HepG2 (cell line): ENCODE data around the gene CEBPB. TPM values are rescaled to one million over a fixed set of nuclear protein-coding genes. Genes with fewer than 3 reads are reported as not detected.

Experiments used
- ARNTL ChIP-seq: sonication (generic); formaldehyde crosslinking; IDR thresholded peaks from 2 replicates; pipeline ENCODE4 v1.4.0; 2020; ENCODE audit warnings: mild to moderate bottlenecking, missing genetic modification reagents
- CHD2 ChIP-seq: IDR thresholded peaks from 2 replicates; pipeline ENCODE4 v1.6.1; 2011; ENCODE audit warnings: low read depth, low read length, improper control_type of control experiment
- POLR2A ChIP-seq, 2 experiments: IDR thresholded peaks; 2 replicates each; pipeline ENCODE4 v1.6.1; 2011; ENCODE audit warnings: low read depth in 2 of 2, low read length in 2 of 2, mild to moderate bottlenecking in 1 of 2, moderate library complexity in 1 of 2; ENCODE audit not compliant: insufficient read depth in 1 of 2
- RBM39 ChIP-seq: fragments of 200-400 bp; formaldehyde crosslinking; IDR thresholded peaks from one replicate; pipeline ENCODE4 v1.6.1; 2018; ENCODE audit warnings: antibody characterized with exemption, mild to moderate bottlenecking, low read depth, low read length; ENCODE audit not compliant: poor library complexity, severe bottlenecking
- TGIF2 ChIP-seq: IDR thresholded peaks from 2 replicates; pipeline ENCODE4 v1.6.1; 2016; ENCODE audit warnings: control low read depth, missing compliant biosample characterization
- ZNF724P ChIP-seq: sonication (generic); formaldehyde crosslinking; IDR thresholded peaks from 2 replicates; pipeline ENCODE4 v1.8.0; 2022; ENCODE audit warnings: missing genetic modification reagents, borderline replicate concordance
- ZNF878 ChIP-seq: sonication (generic); formaldehyde crosslinking; IDR thresholded peaks from 2 replicates; pipeline ENCODE4 v1.8.1; 2023; ENCODE audit warnings: mild to moderate bottlenecking, missing genetic modification reagents, moderate library complexity
- polyA plus RNA-seq, 8 experiments: library from polyadenylated mRNA; depleted of rRNA in 3 of 8; stranded (reverse) in 7 of 8; unstranded in 1 of 8; fragments of >200 nt; fragmentation: Illumina TruSeq in 4 of 8; extraction: Trizol in 4 of 8; gene quantifications; 2 replicates each; pipeline versions ENCODE4 v1.2.1 to v1.2.3, GENCODE V29; 2011 to 2016; ENCODE audit warnings: low read depth in 4 of 8, missing spikeins in 1 of 8, mixed read lengths in 1 of 8; ENCODE audit not compliant: insufficient read depth in 1 of 8
- total RNA-seq, 5 experiments: library from RNA; depleted of rRNA; stranded (reverse); fragments of >200 nt; fragmentation: Illumina TruSeq; extraction: Trizol; gene quantifications; 2 replicates each; pipeline ENCODE4 v1.2.3, GENCODE V29; 2016; ENCODE audit warnings: low read depth in 1 of 5
- TF ChIP-seq, protein P1 (sequence below): sonication (generic); formaldehyde crosslinking; IDR thresholded peaks from 2 replicates; pipeline ENCODE4 v1.8.0; 2022; ENCODE audit warnings: mild to moderate bottlenecking, missing genetic modification reagents, borderline replicate concordance
- TF ChIP-seq, protein P2 (sequence below): sonication (generic); formaldehyde crosslinking; IDR thresholded peaks from 2 replicates; pipeline ENCODE4 v1.4.0; 2020; ENCODE audit warnings: missing genetic modification reagents
- TF ChIP-seq, protein P3 (sequence below): sonication (generic); formaldehyde crosslinking; IDR thresholded peaks from 2 replicates; pipeline ENCODE4 v1.4.0; 2020; ENCODE audit warnings: missing genetic modification reagents
- TF ChIP-seq, protein P4 (sequence below), 2 experiments: sonication (generic) in 1 of 2; formaldehyde crosslinking in 1 of 2; IDR thresholded peaks; 2 replicates each; pipeline versions ENCODE4 v1.6.1 to v1.9.0; 2014 to 2022; ENCODE audit warnings: antibody characterized with exemption in 1 of 2, borderline replicate concordance in 1 of 2, inconsistent platforms in 1 of 2, low read depth in 1 of 2, missing genetic modification reagents in 1 of 2

Gene CEBPB
- total and polyA plus RNA-seq, 2 of the 13 experiments (the other 11 are each of a cell fraction or from before 2014, with no cell fraction given) = 18.5 to 28.2 TPM

DNA sequence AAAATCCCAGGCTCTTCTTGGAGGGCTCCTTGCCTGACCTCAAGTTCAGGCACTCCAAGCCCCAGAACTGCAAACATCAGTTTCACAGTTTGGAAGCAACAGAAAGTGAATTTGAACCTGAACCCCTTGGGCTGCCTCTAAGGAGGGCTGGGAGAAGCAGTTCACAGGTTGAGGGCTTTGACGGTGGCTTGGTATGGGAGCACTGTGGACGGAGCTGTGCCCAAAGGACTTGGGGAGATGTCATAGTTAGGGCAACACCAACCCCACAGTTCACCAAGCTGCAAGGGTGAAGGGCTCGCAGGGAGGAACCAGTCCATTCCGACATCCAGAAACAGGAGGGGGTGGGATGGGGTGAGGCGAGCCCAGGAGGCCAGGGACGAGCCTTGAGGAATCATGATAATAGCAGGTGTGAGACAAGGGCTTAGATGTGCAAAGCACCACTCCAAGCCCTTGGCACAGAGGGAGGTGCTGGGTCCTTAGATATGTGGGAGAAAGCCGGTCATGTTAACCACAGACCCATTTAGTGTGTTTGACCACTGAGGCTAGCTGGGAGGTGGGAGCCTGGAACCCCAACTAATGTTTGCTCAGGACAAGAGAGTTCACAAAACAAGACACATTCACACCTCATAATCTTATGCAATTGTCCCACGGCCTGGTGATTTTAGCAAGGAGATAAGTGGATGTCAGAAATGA lies 4.3 kb downstream of the CEBPB start (continued):
- TF ChIP-seq ZNF724P (CRISPR knock-in tag) (0 out of 2 replicates have a peak, but pooled peaks have one; percentile 38), POLR2A (IDR thresholded peaks at IDR 0.05; ENCODE audit: insufficient read depth in 1 of 2, low read depth in 2 of 2, low read length in 2 of 2) (peak in 1 of 2 experiments; percentile 60; a peak in 1 of 4 replicates), RBM39 (peak; percentile 58), ARNTL (CRISPR knock-in tag) (no peak), ZNF878 (CRISPR knock-in tag) (peak; percentile 64), TGIF2 (CRISPR knock-in tag) (0 out of 2 replicates have a peak, but pooled peaks have one; percentile 12), CHD2 (peak; percentile 19; the same call in 1 of the 2 replicates)
- TF ChIP-seq, protein P1, sequence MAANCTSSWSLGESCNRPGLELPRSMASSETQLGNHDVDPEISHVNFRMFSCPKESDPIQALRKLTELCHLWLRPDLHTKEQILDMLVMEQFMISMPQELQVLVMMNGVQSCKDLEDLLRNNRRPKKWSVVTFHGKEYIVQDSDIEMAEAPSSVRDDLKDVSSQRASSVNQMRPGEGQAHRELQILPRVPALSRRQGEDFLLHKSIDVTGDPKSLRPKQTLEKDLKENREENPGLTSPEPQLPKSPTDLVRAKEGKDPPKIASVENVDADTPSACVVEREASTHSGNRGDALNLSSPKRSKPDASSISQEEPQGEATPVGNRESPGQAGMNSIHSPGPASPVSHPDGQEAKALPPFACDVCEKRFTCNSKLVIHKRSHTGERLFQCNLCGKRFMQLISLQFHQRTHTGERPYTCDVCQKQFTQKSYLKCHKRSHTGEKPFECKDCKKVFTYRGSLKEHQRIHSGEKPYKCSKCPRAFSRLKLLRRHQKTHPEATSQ = 0 out of 2 replicates have a peak, but pooled peaks have one; percentile 24
- TF ChIP-seq, protein P2, sequence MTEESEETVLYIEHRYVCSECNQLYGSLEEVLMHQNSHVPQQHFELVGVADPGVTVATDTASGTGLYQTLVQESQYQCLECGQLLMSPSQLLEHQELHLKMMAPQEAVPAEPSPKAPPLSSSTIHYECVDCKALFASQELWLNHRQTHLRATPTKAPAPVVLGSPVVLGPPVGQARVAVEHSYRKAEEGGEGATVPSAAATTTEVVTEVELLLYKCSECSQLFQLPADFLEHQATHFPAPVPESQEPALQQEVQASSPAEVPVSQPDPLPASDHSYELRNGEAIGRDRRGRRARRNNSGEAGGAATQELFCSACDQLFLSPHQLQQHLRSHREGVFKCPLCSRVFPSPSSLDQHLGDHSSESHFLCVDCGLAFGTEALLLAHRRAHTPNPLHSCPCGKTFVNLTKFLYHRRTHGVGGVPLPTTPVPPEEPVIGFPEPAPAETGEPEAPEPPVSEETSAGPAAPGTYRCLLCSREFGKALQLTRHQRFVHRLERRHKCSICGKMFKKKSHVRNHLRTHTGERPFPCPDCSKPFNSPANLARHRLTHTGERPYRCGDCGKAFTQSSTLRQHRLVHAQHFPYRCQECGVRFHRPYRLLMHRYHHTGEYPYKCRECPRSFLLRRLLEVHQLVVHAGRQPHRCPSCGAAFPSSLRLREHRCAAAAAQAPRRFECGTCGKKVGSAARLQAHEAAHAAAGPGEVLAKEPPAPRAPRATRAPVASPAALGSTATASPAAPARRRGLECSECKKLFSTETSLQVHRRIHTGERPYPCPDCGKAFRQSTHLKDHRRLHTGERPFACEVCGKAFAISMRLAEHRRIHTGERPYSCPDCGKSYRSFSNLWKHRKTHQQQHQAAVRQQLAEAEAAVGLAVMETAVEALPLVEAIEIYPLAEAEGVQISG (CRISPR knock-in tag) = 0 out of 2 replicates have a peak, but pooled peaks have one; percentile 9
- TF ChIP-seq, protein P3, sequence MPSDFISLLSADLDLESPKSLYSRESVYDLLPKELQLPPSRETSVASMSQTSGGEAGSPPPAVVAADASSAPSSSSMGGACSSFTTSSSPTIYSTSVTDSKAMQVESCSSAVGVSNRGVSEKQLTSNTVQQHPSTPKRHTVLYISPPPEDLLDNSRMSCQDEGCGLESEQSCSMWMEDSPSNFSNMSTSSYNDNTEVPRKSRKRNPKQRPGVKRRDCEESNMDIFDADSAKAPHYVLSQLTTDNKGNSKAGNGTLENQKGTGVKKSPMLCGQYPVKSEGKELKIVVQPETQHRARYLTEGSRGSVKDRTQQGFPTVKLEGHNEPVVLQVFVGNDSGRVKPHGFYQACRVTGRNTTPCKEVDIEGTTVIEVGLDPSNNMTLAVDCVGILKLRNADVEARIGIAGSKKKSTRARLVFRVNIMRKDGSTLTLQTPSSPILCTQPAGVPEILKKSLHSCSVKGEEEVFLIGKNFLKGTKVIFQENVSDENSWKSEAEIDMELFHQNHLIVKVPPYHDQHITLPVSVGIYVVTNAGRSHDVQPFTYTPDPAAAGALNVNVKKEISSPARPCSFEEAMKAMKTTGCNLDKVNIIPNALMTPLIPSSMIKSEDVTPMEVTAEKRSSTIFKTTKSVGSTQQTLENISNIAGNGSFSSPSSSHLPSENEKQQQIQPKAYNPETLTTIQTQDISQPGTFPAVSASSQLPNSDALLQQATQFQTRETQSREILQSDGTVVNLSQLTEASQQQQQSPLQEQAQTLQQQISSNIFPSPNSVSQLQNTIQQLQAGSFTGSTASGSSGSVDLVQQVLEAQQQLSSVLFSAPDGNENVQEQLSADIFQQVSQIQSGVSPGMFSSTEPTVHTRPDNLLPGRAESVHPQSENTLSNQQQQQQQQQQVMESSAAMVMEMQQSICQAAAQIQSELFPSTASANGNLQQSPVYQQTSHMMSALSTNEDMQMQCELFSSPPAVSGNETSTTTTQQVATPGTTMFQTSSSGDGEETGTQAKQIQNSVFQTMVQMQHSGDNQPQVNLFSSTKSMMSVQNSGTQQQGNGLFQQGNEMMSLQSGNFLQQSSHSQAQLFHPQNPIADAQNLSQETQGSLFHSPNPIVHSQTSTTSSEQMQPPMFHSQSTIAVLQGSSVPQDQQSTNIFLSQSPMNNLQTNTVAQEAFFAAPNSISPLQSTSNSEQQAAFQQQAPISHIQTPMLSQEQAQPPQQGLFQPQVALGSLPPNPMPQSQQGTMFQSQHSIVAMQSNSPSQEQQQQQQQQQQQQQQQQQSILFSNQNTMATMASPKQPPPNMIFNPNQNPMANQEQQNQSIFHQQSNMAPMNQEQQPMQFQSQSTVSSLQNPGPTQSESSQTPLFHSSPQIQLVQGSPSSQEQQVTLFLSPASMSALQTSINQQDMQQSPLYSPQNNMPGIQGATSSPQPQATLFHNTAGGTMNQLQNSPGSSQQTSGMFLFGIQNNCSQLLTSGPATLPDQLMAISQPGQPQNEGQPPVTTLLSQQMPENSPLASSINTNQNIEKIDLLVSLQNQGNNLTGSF = 0 out of 2 replicates have a peak, but pooled peaks have one; percentile 9
- TF ChIP-seq, protein P4, sequence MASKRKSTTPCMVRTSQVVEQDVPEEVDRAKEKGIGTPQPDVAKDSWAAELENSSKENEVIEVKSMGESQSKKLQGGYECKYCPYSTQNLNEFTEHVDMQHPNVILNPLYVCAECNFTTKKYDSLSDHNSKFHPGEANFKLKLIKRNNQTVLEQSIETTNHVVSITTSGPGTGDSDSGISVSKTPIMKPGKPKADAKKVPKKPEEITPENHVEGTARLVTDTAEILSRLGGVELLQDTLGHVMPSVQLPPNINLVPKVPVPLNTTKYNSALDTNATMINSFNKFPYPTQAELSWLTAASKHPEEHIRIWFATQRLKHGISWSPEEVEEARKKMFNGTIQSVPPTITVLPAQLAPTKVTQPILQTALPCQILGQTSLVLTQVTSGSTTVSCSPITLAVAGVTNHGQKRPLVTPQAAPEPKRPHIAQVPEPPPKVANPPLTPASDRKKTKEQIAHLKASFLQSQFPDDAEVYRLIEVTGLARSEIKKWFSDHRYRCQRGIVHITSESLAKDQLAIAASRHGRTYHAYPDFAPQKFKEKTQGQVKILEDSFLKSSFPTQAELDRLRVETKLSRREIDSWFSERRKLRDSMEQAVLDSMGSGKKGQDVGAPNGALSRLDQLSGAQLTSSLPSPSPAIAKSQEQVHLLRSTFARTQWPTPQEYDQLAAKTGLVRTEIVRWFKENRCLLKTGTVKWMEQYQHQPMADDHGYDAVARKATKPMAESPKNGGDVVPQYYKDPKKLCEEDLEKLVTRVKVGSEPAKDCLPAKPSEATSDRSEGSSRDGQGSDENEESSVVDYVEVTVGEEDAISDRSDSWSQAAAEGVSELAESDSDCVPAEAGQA (IDR thresholded peaks at IDR 0.05; ENCODE audit: low read depth) = no peak
- TF ChIP-seq, protein P4 (CRISPR knock-in tag; IDR thresholded peaks at IDR 0.05; ENCODE audit: borderline replicate concordance) = no peak
